HepG2 (cell line): ENCODE data around the gene ZBTB18. TPM values are rescaled to one million over a fixed set of nuclear protein-coding genes. Genes with fewer than 3 reads are reported as not detected.

Experiments
- ATAC-seq: fragments of 200-7000 bp; cut with Tn5 transposase; 3 replicates; pipeline ENCODE4 v1.9.1; 2020; ENCODE audit warnings: mild to moderate bottlenecking, moderate library complexity
- BruUV-seq: library from RNA; stranded (reverse); fragments of 400-500 nt; replicated peaks from 2 replicates; lab custom pipeline; 2021; lab: Mats Ljungman, UMichigan
- CTCF ChIA-PET: fragments of 300-600 bp; formaldehyde crosslinking; extraction: SDS; loops from one replicate; lab custom pipeline; 2021; ENCODE audit warnings: low total read pairs, inconsistent platforms, low intra/inter-chr PET ratio; lab: Yijun Ruan, JAX
- POLR2A ChIA-PET: fragments of 350-600 bp; sonication (Branson Sonifier 250); formaldehyde crosslinking; loops from one replicate; lab custom pipeline; 2020; ENCODE audit warnings: antibody characterized with exemption, inconsistent platforms; lab: Yijun Ruan, JAX
- DNase-seq: peaks from one replicate; pipeline ENCODE4 v3.0.0-alpha.2; 2015; ENCODE audit warnings: low spot score
- FAIRE-seq: peaks from 3 replicates; lab custom pipeline; 2011; peaks lifted over from hg19 to GRCh38; lab: Jason Lieb, UNC
- H2AFZ ChIP-seq: one replicate; pipeline ENCODE4 v1.6.1; 2011; ENCODE audit warnings: low read length, inconsistent platforms
- H3K27ac ChIP-seq: fragments of 300-600 bp; 3 replicates; pipeline ENCODE4 v1.8.0; 2011; ENCODE audit warnings: mixed run types, mild to moderate bottlenecking, mixed read lengths, low read length, inconsistent platforms; ENCODE audit not compliant: insufficient read depth; ENCODE audit errors: extremely low read length
- H3K27me3 ChIP-seq, 2 experiments: fragments of 200-600 bp in 1 of 2; 2 replicates in 1 of 2; 3 replicates in 1 of 2; pipeline versions ENCODE4 v1.6.0 to v1.8.0; 2011; ENCODE audit warnings: low read length in 2 of 2, mild to moderate bottlenecking in 2 of 2, moderate library complexity in 2 of 2, inconsistent platforms in 1 of 2; ENCODE audit not compliant: insufficient read depth in 2 of 2, control insufficient read depth in 1 of 2
- H3K36me3 ChIP-seq, 2 experiments: fragments of 200-600 bp in 1 of 2; replicated peaks in 1 of 2; 2 replicates in 1 of 2; 3 replicates in 1 of 2; pipeline versions ENCODE4 v1.5.1 to v1.8.0; 2011; ENCODE audit warnings: low read length in 2 of 2, inconsistent platforms in 1 of 2; ENCODE audit not compliant: insufficient read depth in 2 of 2, control insufficient read depth in 1 of 2
- H3K4me1 ChIP-seq: 2 replicates; pipeline ENCODE4 v1.5.1; 2012; ENCODE audit warnings: low read length, inconsistent platforms; ENCODE audit not compliant: insufficient read depth
- H3K4me2 ChIP-seq: 2 replicates; pipeline ENCODE4 v1.6.0; 2011; ENCODE audit warnings: low read depth, low read length, inconsistent platforms
- H3K4me3 ChIP-seq, 3 experiments: fragments of 200-600 bp in 1 of 3; sonication (generic), shearing (Covaris generic) in 1 of 3; replicated peaks in 1 of 3; 2 replicates each; pipeline ENCODE4 v1.5.1; 2011 to 2016; ENCODE audit warnings: low read length in 3 of 3, inconsistent platforms in 2 of 3, low read depth in 2 of 3, mild to moderate bottlenecking in 2 of 3, control low read depth in 1 of 3, mixed read lengths in 1 of 3; ENCODE audit not compliant: insufficient read depth in 1 of 3
- H3K79me2 ChIP-seq: one replicate; pipeline ENCODE4 v1.6.1; 2011; ENCODE audit warnings: low read length, inconsistent platforms; ENCODE audit not compliant: insufficient read depth
- H3K9ac ChIP-seq: 2 replicates; pipeline ENCODE4 v1.6.0; 2011; ENCODE audit warnings: mild to moderate bottlenecking, low read depth, low read length, inconsistent platforms; ENCODE audit not compliant: insufficient read depth
- H3K9me3 ChIP-seq: 2 replicates; pipeline ENCODE4 v1.5.1; 2012; ENCODE audit warnings: mild to moderate bottlenecking, low read length
- H4K20me1 ChIP-seq: 2 replicates; pipeline ENCODE4 v1.6.0; 2011; ENCODE audit warnings: inconsistent platforms, mild to moderate bottlenecking, low read length, moderate library complexity; ENCODE audit not compliant: insufficient read depth
- BHLHE40 ChIP-seq: IDR thresholded peaks from 2 replicates; pipeline ENCODE4 v1.6.1; 2011; ENCODE audit warnings: low read length, improper control_type of control experiment
- CBX2 ChIP-seq, 2 experiments: fragments of 200-600 bp in 1 of 2; sonication (generic); formaldehyde crosslinking in 1 of 2; IDR thresholded peaks; 2 replicates each; pipeline versions ENCODE4 v1.7.0 to v1.8.1; 2018 to 2022; ENCODE audit warnings: low read depth in 2 of 2, low read length in 1 of 2, mild to moderate bottlenecking in 1 of 2, missing genetic modification reagents in 1 of 2
- HNRNPH1 ChIP-seq: fragments of 200-400 bp; formaldehyde crosslinking; optimal IDR thresholded peaks from 2 replicates; pipeline ENCODE3; 2017; ENCODE audit warnings: mild to moderate bottlenecking, low read depth, low read length
- SRSF9 ChIP-seq: fragments of 200-400 bp; formaldehyde crosslinking; IDR thresholded peaks from 2 replicates; pipeline ENCODE4 v1.6.1; 2018; ENCODE audit warnings: borderline replicate concordance, mild to moderate bottlenecking, low read depth, low read length; ENCODE audit not compliant: insufficient read depth, poor library complexity, severe bottlenecking
- WIZ ChIP-seq: sonication (generic); formaldehyde crosslinking; IDR thresholded peaks from 2 replicates; pipeline ENCODE4 v1.5.1; 2020; ENCODE audit warnings: mild to moderate bottlenecking, missing genetic modification reagents
- ZNF33B ChIP-seq: sonication (generic); formaldehyde crosslinking; IDR thresholded peaks from 2 replicates; pipeline ENCODE4 v1.5.1; 2020; ENCODE audit warnings: mild to moderate bottlenecking, missing genetic modification reagents
- ZNF547 ChIP-seq: sonication (generic); formaldehyde crosslinking; IDR thresholded peaks from 2 replicates; pipeline ENCODE4 v1.5.1; 2020; ENCODE audit warnings: mild to moderate bottlenecking, missing genetic modification reagents
- ZNF550 ChIP-seq: sonication (generic); formaldehyde crosslinking; IDR thresholded peaks from 2 replicates; pipeline ENCODE4 v1.4.0; 2020; ENCODE audit warnings: mild to moderate bottlenecking, missing genetic modification reagents, borderline replicate concordance
- ZNF614 ChIP-seq: IDR thresholded peaks from 2 replicates; pipeline ENCODE4 v1.6.1; 2018; ENCODE audit warnings: missing biosample characterization, missing genetic modification reagents, inconsistent platforms, borderline replicate concordance
- ZSCAN30 ChIP-seq: sonication (generic); formaldehyde crosslinking; IDR thresholded peaks from 2 replicates; pipeline ENCODE4 v1.5.0; 2020; ENCODE audit warnings: mild to moderate bottlenecking, missing genetic modification reagents
- WGBS: methylation state at CpG from one replicate; pipeline ENCODE4 v1.1.6; 2017; ENCODE audit warnings: low lambda C conversion rate; 5-methylcytosine and 5-hydroxymethylcytosine counted together
- in situ Hi-C: cut with HindIII; loops from 2 replicates; pipeline ENCODE4 v1.10.0; 2017; ENCODE audit warnings: low pct_unique_long_range_greater_than_20kb; ENCODE audit not compliant: extremely low pct_ligation_motif_present
- intact Hi-C: fragments of 100-400 bp; cut with micrococcal nuclease; formaldehyde crosslinking; loops from one replicate; pipeline ENCODE4 v1.10.0; 2022; ENCODE audit not compliant: unreplicated experiment
- polyA plus RNA-seq, 8 experiments: library from polyadenylated mRNA; depleted of rRNA in 3 of 8; stranded (reverse) in 7 of 8; unstranded in 1 of 8; fragments of >200 nt; fragmentation: Illumina TruSeq in 4 of 8; extraction: Trizol in 4 of 8; gene quantifications; 2 replicates each; pipeline versions ENCODE4 v1.2.1 to v1.2.3, GENCODE V29; 2011 to 2016; ENCODE audit warnings: low read depth in 4 of 8, missing spikeins in 1 of 8, mixed read lengths in 1 of 8; ENCODE audit not compliant: insufficient read depth in 1 of 8
- total RNA-seq, 5 experiments: library from RNA; depleted of rRNA; stranded (reverse); fragments of >200 nt; fragmentation: Illumina TruSeq; extraction: Trizol; gene quantifications; 2 replicates each; pipeline ENCODE4 v1.2.3, GENCODE V29; 2016; ENCODE audit warnings: low read depth in 1 of 5

Gene ZBTB18
- total and polyA plus RNA-seq, 2 of the 13 experiments (the other 11 are each of a cell fraction or from before 2014, with no cell fraction given): 3.1 to 4.3 TPM

DNA sequence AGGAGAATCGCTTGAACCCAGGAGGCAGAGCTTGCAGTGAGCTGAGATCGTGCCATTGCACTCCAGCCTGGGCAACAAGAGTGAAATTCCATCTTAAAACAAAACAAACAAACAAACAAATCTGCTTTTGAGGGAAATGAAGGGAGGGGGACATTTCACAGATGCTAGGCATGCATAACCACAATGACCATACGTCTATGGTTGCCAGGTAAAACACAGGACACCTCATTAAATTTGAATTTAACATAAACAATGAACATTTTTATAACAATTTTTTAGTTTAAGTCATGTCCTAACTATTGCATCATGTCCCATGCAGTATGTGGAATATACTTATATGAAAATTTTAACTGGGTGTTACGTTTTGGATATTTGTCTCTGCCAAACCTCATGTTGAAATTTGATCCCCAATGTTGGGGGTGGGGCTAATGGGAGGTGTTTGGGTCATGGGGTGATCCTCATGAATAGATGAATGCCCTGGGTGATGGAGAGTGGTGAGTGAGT lies 31.0 kb upstream of the ZBTB18 start:
- no peak for DNase-seq
- H3K27me3 ChIP-seq: peaks cover 0 to 23% of the 10 kb centered on the region in 2 experiments; a peak in 4 of 5 replicates
- no peak overlapping the region for H2AFZ ChIP-seq
- no peak for FAIRE-seq
- H3K4me1 ChIP-seq: peaks cover 8% of the 10 kb centered on the region
- H3K4me2 ChIP-seq: no peak overlapping the region
- in situ Hi-C loops: loop anchor here (5.0 kb wide), 1 partner anchor 252 kb away; no protein-coding TSS in a partner anchor
- H3K79me2 ChIP-seq: no peaks in the 10 kb centered on the region
- CTCF ChIA-PET: no interaction called here
- no peak overlapping the region for H3K9ac ChIP-seq
- no peaks in the 10 kb centered on the region for H3K36me3 ChIP-seq
- H3K9me3 ChIP-seq: no peaks in the 10 kb centered on the region
- no peak overlapping the region for H3K27ac ChIP-seq
- no TSS peak for BruUV-seq
- 15% methylated on average over 4 of the region's 4 CpGs for WGBS
- intact Hi-C loops: no loop called here
- POLR2A ChIA-PET: no interaction called here
- H4K20me1 ChIP-seq: no peaks in the 10 kb centered on the region
- ATAC-seq: no peak
- no peak for TF ChIP-seq ZNF550
- no peak for TF ChIP-seq ZNF614 (CRISPR knock-in tag)
- no peak for TF ChIP-seq ZSCAN30 (CRISPR knock-in tag)
- no peak for TF ChIP-seq HNRNPH1
- no peak for TF ChIP-seq SRSF9
- no peak for TF ChIP-seq ZNF33B (CRISPR knock-in tag)
- TF ChIP-seq WIZ (CRISPR knock-in tag): no peak
- no peak for TF ChIP-seq BHLHE40
- TF ChIP-seq ZNF547 (CRISPR knock-in tag): no peak
- H3K4me3 ChIP-seq: no peak overlapping the region

DNA sequence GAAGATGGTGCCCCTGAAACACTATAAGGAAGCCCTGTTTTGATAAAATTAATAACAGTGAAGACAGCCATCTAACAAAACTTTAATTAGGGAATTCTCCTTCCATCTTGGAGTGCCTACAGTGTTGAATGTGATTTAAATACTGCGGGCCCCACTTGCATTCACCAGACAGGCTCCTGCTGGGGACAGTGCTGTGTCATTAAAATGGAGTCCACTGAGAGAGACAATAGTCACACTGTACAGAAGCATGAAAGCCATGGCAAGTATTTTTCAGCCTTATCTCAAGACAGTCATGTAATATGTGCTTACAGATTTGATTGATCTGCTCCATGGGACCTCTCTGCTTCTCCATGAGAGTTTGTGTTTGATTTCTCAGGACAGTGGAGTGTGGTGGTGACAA lies 29.7 kb upstream of the ZBTB18 start:
- no peaks in the 10 kb centered on the region for H3K9me3 ChIP-seq
- no peak overlapping the region for H3K9ac ChIP-seq
- H3K27ac ChIP-seq: no peak overlapping the region
- FAIRE-seq (no peak), ATAC-seq (no peak), DNase-seq (no peak)
- no peak overlapping the region for H2AFZ ChIP-seq
- no peaks in the 10 kb centered on the region for H4K20me1 ChIP-seq
- intact Hi-C loops: no loop called here
- H3K4me1 ChIP-seq: peaks cover 8% of the 10 kb centered on the region
- peaks cover 0 to 32% of the 10 kb centered on the region in 2 experiments; a peak in 4 of 5 replicates for H3K27me3 ChIP-seq
- in situ Hi-C loops: no loop called here
- BruUV-seq: no TSS peak
- ChIA-PET POLR2A (no interaction called here), CTCF (no interaction called here)
- no peak overlapping the region for H3K4me2 ChIP-seq
- TF ChIP-seq CBX2 (IDR thresholded peaks at IDR 0.05; ENCODE audit: low read depth, low read length) (no peak), CBX2 (CRISPR knock-in tag; IDR thresholded peaks at IDR 0.05; ENCODE audit: low read depth) (no peak)
- H3K79me2 ChIP-seq: no peaks in the 10 kb centered on the region
- 10% methylated on average over 1 of the region's 1 CpG for WGBS
- no peak overlapping the region for H3K4me3 ChIP-seq
- H3K36me3 ChIP-seq: no peaks in the 10 kb centered on the region
